Measurements from ENCODE around the gene CNGB1. TPM values are rescaled to one million over a fixed set of nuclear protein-coding genes. Genes with fewer than 3 reads are reported as not detected.

CNGB1 gene
- polyA plus RNA-seq, 1 of the 3 experiments (the other 2 are of a cell fraction): 0.05 TPM

- POLR2A ChIA-PET: no interaction called here
- no peak overlapping the region for H3K27ac ChIP-seq (ENCODE audit: low read depth in 2 of 2, low read length in 1 of 2)
These were observed 23.4 kb upstream of the CNGB1 start for GRCh38 chr16:57994361-57994760.

More at GRCh38 chr16:57994361-57994760, 23.4 kb upstream of the CNGB1 start:
- H3F3A ChIP-seq (replicated peaks; ENCODE audit: insufficient read depth): no peaks in the 10 kb centered on the region
- CTCF ChIA-PET: interaction anchor here (1.0 kb wide), 1 partner anchor 237 kb away, joined by 4 read pairs; no protein-coding TSS in a partner anchor
- H3K9me3 ChIP-seq: no peaks in the 10 kb centered on the region
- H3K36me3 ChIP-seq (replicated peaks in 1 of 2; ENCODE audit: control insufficient read depth in 1 of 2, insufficient read depth in 2 of 2, low read length in 1 of 2): peaks cover 0 to 35% of the 10 kb centered on the region in 2 experiments
- no peak for DNase-seq
- H3K9me2 ChIP-seq: no peaks in the 10 kb centered on the region
- TF ChIP-seq FOXJ3 (CRISPR knock-in tag; IDR thresholded peaks at IDR 0.05): no peak
- TF ChIP-seq JUND (IDR thresholded peaks at IDR 0.05): no peak
- no peak for TF ChIP-seq PBX3 (IDR thresholded peaks at IDR 0.05)
- TF ChIP-seq EZH2phosphoT487 (IDR thresholded peaks at IDR 0.05; ENCODE audit: borderline replicate concordance, low read depth): no peak
- no peak for TF ChIP-seq RCOR1 (IDR thresholded peaks at IDR 0.05; ENCODE audit: low read length)
- no peak for TF ChIP-seq SIN3A (IDR thresholded peaks at IDR 0.05; ENCODE audit: borderline replicate concordance, low read depth, low read length)
- TF ChIP-seq MAX (IDR thresholded peaks at IDR 0.05; ENCODE audit: low read depth): no peak
- no peak for TF ChIP-seq TEAD4 (IDR thresholded peaks at IDR 0.05; ENCODE audit: borderline replicate concordance, insufficient read depth)
- TF ChIP-seq TAF1 (IDR thresholded peaks at IDR 0.05; ENCODE audit: borderline replicate concordance, low read depth, low read length): no peak
- TF ChIP-seq NFIC (IDR thresholded peaks at IDR 0.05; ENCODE audit: borderline replicate concordance): no peak
- TF ChIP-seq IRF3 (IDR thresholded peaks at IDR 0.05; ENCODE audit: low read depth, low read length): no peak
- no peak for TF ChIP-seq USF1 (IDR thresholded peaks at IDR 0.05; ENCODE audit: borderline replicate concordance, low read depth)
- TF ChIP-seq REST (IDR thresholded peaks at IDR 0.05; ENCODE audit: low read depth, low read length): no peak
- no peak for TF ChIP-seq SMC3 (IDR thresholded peaks at IDR 0.05; ENCODE audit: low read depth, low read length)
- no peak for TF ChIP-seq RXRA (IDR thresholded peaks at IDR 0.05; ENCODE audit: borderline replicate concordance, low read depth)
- TF ChIP-seq GATA2 (CRISPR knock-in tag; IDR thresholded peaks at IDR 0.05): no peak
- TF ChIP-seq ELF1 (IDR thresholded peaks at IDR 0.05): no peak
- no peak for TF ChIP-seq MXI1 (IDR thresholded peaks at IDR 0.05; ENCODE audit: low read depth, low read length)
- no peak for TF ChIP-seq GABPA (IDR thresholded peaks at IDR 0.05; ENCODE audit: low read depth)
- no peak for TF ChIP-seq TCF12 (IDR thresholded peaks at IDR 0.05)
- H3K4me2 ChIP-seq: no peak overlapping the region
- H2AFZ ChIP-seq (ENCODE audit: low read depth): no peak overlapping the region
- no peaks in the 10 kb centered on the region for H3K27me3 ChIP-seq (ENCODE audit: insufficient read depth)
- H3K4me1 ChIP-seq (ENCODE audit: control insufficient read depth in 1 of 2, insufficient read depth in 2 of 2, low read depth in 1 of 2, low read length in 1 of 2): peaks cover 0 to 6% of the 10 kb centered on the region in 2 experiments; a peak in 1 of 4 replicates
- H4K20me1 ChIP-seq (ENCODE audit: insufficient read depth): 0 out of 2 replicates have a peak, but pooled peaks cover 6% of the 10 kb centered on the region
- no peak overlapping the region for H3K9ac ChIP-seq
- no peak overlapping the region for H3K4me3 ChIP-seq (ENCODE audit: low read depth in 2 of 2, low read length in 1 of 2)
- peaks cover 13% of the 10 kb centered on the region for H3K79me2 ChIP-seq (ENCODE audit: insufficient read depth)
- 82% methylated on average over 4 of the region's 4 CpGs for WGBS (ENCODE audit: low lambda C conversion rate)

Data from SK-N-SH (cell line).